CD4-positive, CD25-positive, alpha-beta regulatory T cell (primary cell): Measurements from ENCODE around the gene SCNN1B. TPM values are rescaled to one million over a fixed set of nuclear protein-coding genes. Genes with fewer than 3 reads are reported as not detected.

ENCODE experiments used
- ATAC-seq, 2 donors: fragments of 150-1000 bp; cut with Tn5 transposase; one replicate each; pipeline ENCODE4 v1.10.0; 2021; ENCODE audit warnings: low read depth in 2 of 2, moderate number of reproducible peaks in 2 of 2, moderate library complexity in 1 of 2
- DNase-seq, 3 donors: peaks; one replicate each; pipeline versions ENCODE4 v3.0.0 to v3.0.0-alpha.2; 2012 to 2022; ENCODE audit warnings: mixed read lengths in 1 of 3
- H3K27ac ChIP-seq: one replicate; pipeline ENCODE4 v1.7.0; 2013; ENCODE audit warnings: mild to moderate bottlenecking, low read length; ENCODE audit not compliant: insufficient read depth, poor library complexity, severe bottlenecking
- H3K27me3 ChIP-seq: one replicate; pipeline ENCODE4 v1.7.0; 2013; ENCODE audit warnings: low read length; ENCODE audit not compliant: control insufficient read depth, insufficient read depth
- H3K36me3 ChIP-seq: one replicate; pipeline ENCODE4 v1.7.0; 2013; ENCODE audit warnings: mild to moderate bottlenecking, low read length, moderate library complexity; ENCODE audit not compliant: control insufficient read depth, insufficient read depth
- H3K4me1 ChIP-seq: 2 replicates; pipeline ENCODE4 v1.7.0; 2013; ENCODE audit warnings: mild to moderate bottlenecking, low read length; ENCODE audit not compliant: insufficient read depth, control insufficient read depth, poor library complexity, severe bottlenecking
- H3K4me3 ChIP-seq: one replicate; pipeline ENCODE4 v1.7.0; 2013; ENCODE audit warnings: low read depth, mild to moderate bottlenecking, low read length, moderate library complexity
- H3K9me3 ChIP-seq, 2 experiments: 1 replicate in 1 of 2; 2 replicates in 1 of 2; pipeline ENCODE4 v1.7.0; 2013; ENCODE audit warnings: low read length in 2 of 2, mild to moderate bottlenecking in 1 of 2, moderate library complexity in 1 of 2; ENCODE audit not compliant: control insufficient read depth in 2 of 2
- H3K27ac Mint-ChIP-seq, 3 donors: one replicate each; pipeline ENCODE4 v1.8.0; 2020 to 2022; ENCODE audit warnings: mild to moderate bottlenecking in 3 of 3, mixed read lengths in 3 of 3, moderate library complexity in 2 of 3
- H3K27me3 Mint-ChIP-seq: one replicate; pipeline ENCODE4 v1.8.0; 2022; ENCODE audit warnings: mild to moderate bottlenecking, mixed read lengths
- H3K36me3 Mint-ChIP-seq: one replicate; pipeline ENCODE4 v1.8.0; 2020; ENCODE audit warnings: mixed read lengths
- H3K4me1 Mint-ChIP-seq, 4 donors: one replicate each; pipeline ENCODE4 v1.8.0; 2020 to 2022; ENCODE audit warnings: mixed read lengths in 4 of 4, mild to moderate bottlenecking in 1 of 4
- H3K4me3 Mint-ChIP-seq, 4 donors: one replicate each; pipeline ENCODE4 v1.8.0; 2020 to 2022; ENCODE audit warnings: mild to moderate bottlenecking in 4 of 4, mixed read lengths in 4 of 4, moderate library complexity in 3 of 4
- H3K9me3 Mint-ChIP-seq, 7 donors: one replicate each; pipeline ENCODE4 v1.8.0; 2020 to 2022; ENCODE audit warnings: mixed read lengths in 7 of 7, mild to moderate bottlenecking in 3 of 7, moderate library complexity in 2 of 7
- polyA plus RNA-seq, 4 donors: library from polyadenylated mRNA; unstranded; fragments of 300-500 nt; fragmentation: Illumina TruSeq; gene quantifications; one replicate each; pipeline ENCODE4 v1.2.3, GENCODE V29; 2021
- total RNA-seq: library from RNA; stranded (reverse); gene quantifications from one replicate; pipeline ENCODE4 v1.2.3, GENCODE V29; 2022

The SCNN1B gene
- total and polyA plus RNA-seq, 5 donors from 2014 or later = not detected

DNA sequence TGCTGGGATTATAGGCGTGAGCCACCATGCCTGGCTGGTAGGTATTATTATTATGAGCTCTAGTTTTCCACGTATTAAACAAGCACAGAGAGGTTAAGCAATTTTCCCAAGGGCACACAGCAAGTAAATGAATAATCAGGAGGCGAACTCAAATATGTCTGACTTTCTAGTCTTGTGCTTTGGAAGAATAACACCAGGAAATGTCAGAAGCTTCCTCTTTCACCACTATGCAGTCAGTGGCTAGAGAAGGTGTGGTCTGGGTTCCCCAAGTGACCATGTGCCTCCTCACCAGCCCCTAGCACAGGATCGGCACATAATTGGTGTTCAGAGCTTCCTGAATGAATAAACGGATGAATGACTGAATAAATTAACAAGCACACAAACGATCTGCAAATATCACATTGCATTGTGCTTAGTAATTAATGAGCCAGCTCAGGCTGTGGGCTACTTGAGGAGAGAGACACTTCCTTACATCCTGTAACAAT lies 21.6 kb upstream of the SCNN1B start:
- H3K9me3 ChIP-seq = no peaks in the 10 kb centered on the region
- Mint-ChIP-seq H3K9me3 (peaks cover 0 to under 1% (median 0%) of the 10 kb centered on the region in 7 donors), H3K27me3 (peaks cover 25% of the 10 kb centered on the region), H3K4me1 (no peaks in the 10 kb centered on the region), H3K36me3 (no peaks in the 10 kb centered on the region), H3K27ac (no peak overlapping the region), H3K4me3 (no peak overlapping the region)
- H3K27ac ChIP-seq = no peak overlapping the region
- peaks cover 12% of the 10 kb centered on the region for H3K27me3 ChIP-seq
- no peaks in the 10 kb centered on the region for H3K36me3 ChIP-seq
- H3K4me3 ChIP-seq = no peak overlapping the region
- no peaks in the 10 kb centered on the region for H3K4me1 ChIP-seq
- ATAC-seq = no peak
- DNase-seq = no peak

DNA sequence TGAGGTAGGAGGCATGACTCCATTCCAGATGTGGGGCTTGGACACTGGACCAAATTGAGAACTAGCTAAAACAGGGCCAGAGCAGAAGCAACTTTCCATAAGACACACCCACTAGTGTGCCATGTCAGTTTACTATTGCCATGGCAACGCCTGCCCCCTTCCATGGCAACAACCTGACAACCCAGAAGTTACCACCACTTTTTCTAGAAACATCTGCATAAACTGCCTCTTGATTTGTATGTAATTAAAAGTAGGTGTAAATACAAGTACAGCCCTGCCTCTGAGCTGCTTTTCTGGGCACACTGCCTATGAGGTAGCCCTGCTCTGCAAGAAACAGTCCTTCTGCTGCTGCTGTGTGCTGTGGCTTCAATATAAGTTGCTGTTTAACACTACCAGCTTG lies 19.5 kb upstream of the SCNN1B start:
- H3K36me3 ChIP-seq = no peaks in the 10 kb centered on the region
- H3K27ac ChIP-seq = no peak overlapping the region
- Mint-ChIP-seq H3K4me1 (no peaks in the 10 kb centered on the region), H3K27ac (no peak overlapping the region), H3K27me3 (peaks cover 26% of the 10 kb centered on the region), H3K9me3 (peaks cover 0 to 1% (median 0%) of the 10 kb centered on the region in 7 donors), H3K36me3 (no peaks in the 10 kb centered on the region), H3K4me3 (no peak overlapping the region)
- H3K4me1 ChIP-seq = no peaks in the 10 kb centered on the region
- DNase-seq (no peak), ATAC-seq (no peak)
- H3K4me3 ChIP-seq = no peak overlapping the region
- H3K9me3 ChIP-seq = no peaks in the 10 kb centered on the region
- H3K27me3 ChIP-seq = peaks cover 10% of the 10 kb centered on the region

DNA sequence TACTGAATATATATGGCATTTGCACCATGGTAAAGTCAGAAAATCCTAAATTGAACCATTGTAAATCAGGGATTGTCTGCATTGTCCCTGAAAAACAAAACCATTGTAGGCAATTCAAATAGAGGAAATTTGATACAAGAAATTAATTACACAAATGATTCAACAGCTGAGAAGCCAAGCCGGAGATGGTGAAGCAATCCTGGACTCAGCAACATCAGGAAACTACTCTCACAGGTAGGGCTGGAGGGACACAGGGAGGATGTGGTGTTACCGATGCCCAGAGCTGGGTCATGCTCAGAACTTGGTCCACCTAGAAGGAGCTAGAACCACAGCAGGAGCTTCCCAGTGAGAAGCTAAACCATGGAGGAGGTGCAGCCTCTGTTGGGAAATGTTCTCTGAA lies 18.5 kb upstream of the SCNN1B start:
- Histone ChIP-seq H3K9me3 (no peaks in the 10 kb centered on the region), H3K27ac (no peak overlapping the region), H3K27me3 (peaks cover 6% of the 10 kb centered on the region), H3K4me1 (no peaks in the 10 kb centered on the region), H3K4me3 (no peak overlapping the region), H3K36me3 (no peaks in the 10 kb centered on the region)
- ATAC-seq (no peak), DNase-seq (no peak)
- H3K27ac Mint-ChIP-seq = no peak overlapping the region
- H3K27me3 Mint-ChIP-seq = peaks cover 26% of the 10 kb centered on the region
- no peak overlapping the region for H3K4me3 Mint-ChIP-seq
- no peaks in the 10 kb centered on the region for H3K4me1 Mint-ChIP-seq
- no peaks in the 10 kb centered on the region for H3K36me3 Mint-ChIP-seq
- H3K9me3 Mint-ChIP-seq = peaks cover 0 to 1% (median 0%) of the 10 kb centered on the region in 7 donors

DNA sequence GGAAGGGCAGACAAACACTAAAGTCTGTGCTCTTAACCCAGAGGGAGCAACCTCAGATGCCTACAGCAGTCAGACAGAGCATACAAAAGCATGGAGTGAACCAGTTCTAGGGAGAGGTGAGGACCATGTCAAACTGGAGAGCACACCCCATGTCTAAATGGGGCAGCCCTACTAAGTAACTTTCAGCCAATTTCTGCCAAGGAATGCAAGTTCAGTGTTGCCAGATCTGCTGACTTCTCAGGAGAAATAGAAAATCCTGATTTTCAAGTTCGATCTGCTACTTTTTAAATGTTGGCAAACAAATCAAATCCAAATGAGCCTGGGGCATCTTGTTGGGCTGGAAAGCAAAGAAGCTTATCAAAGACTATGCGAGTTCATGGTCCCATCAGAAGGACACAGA lies 17.5 kb upstream of the SCNN1B start:
- ATAC-seq = no peak
- Histone ChIP-seq H3K27me3 (peaks cover 6% of the 10 kb centered on the region), H3K9me3 (no peaks in the 10 kb centered on the region), H3K4me3 (no peak overlapping the region), H3K36me3 (no peaks in the 10 kb centered on the region), H3K4me1 (no peaks in the 10 kb centered on the region), H3K27ac (no peak overlapping the region)
- Mint-ChIP-seq H3K4me1 (no peaks in the 10 kb centered on the region), H3K27ac (no peak overlapping the region), H3K4me3 (no peak overlapping the region), H3K36me3 (no peaks in the 10 kb centered on the region), H3K27me3 (peaks cover 26% of the 10 kb centered on the region), H3K9me3 (peaks cover 0 to 4% (median 0%) of the 10 kb centered on the region in 7 donors)
- DNase-seq = no peak

DNA sequence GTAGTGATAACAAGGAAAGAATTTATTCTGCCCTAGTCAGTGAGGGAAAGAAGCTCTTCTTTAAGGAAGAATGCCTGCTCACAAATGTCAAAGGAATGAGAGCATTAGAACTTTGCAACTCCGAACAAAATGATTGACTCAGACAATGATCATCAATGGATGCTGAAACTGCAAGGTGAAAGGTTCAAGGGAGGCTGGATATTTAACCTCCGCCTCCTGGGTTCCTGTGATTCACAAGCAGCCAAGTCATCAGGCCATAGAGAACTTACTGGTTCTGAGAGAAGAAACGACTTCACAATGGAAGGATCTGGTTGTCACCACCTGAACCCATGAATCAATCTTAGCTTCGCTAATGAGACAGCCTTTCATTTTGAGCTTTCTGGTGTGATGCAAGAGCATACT lies 16.0 kb upstream of the SCNN1B start:
- Mint-ChIP-seq H3K27ac (no peak overlapping the region), H3K9me3 (peaks cover 0 to 4% (median 0%) of the 10 kb centered on the region in 7 donors), H3K4me1 (no peaks in the 10 kb centered on the region), H3K27me3 (peaks cover 17% of the 10 kb centered on the region), H3K4me3 (no peak overlapping the region), H3K36me3 (no peaks in the 10 kb centered on the region)
- ATAC-seq = no peak
- no peaks in the 10 kb centered on the region for H3K36me3 ChIP-seq
- H3K27me3 ChIP-seq = peaks cover 6% of the 10 kb centered on the region
- no peak for DNase-seq
- no peaks in the 10 kb centered on the region for H3K4me1 ChIP-seq
- H3K27ac ChIP-seq = no peak overlapping the region
- no peak overlapping the region for H3K4me3 ChIP-seq
- no peaks in the 10 kb centered on the region for H3K9me3 ChIP-seq

DNA sequence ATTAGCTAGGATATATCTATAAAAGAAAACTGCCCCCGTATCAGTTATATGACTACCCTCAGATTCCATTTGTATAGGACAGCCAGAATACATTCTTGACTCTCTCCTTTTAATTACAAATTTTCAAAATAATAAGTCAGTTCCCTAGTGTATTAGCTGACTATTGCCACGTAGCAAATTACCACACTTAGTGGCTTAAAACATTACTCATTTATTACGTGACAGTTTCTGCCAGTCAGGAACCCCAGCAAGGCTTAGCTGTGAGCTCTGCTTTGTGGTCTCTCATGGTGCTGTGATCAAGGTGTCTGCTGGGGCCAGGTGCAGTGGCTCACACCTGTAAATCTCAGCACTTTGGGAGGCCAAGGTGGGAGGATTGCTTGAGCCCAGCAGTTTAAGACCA lies 13.9 kb upstream of the SCNN1B start:
- Mint-ChIP-seq H3K36me3 (no peaks in the 10 kb centered on the region), H3K4me1 (no peaks in the 10 kb centered on the region), H3K9me3 (peaks cover 0 to 4% (median 0%) of the 10 kb centered on the region in 7 donors), H3K4me3 (no peak overlapping the region), H3K27ac (no peak overlapping the region), H3K27me3 (peaks cover 17% of the 10 kb centered on the region)
- DNase-seq (no peak), ATAC-seq (no peak)
- no peak overlapping the region for H3K27ac ChIP-seq
- H3K4me3 ChIP-seq = no peak overlapping the region
- H3K27me3 ChIP-seq = peaks cover 3% of the 10 kb centered on the region
- H3K9me3 ChIP-seq = no peaks in the 10 kb centered on the region
- no peaks in the 10 kb centered on the region for H3K36me3 ChIP-seq
- H3K4me1 ChIP-seq = no peaks in the 10 kb centered on the region

DNA sequence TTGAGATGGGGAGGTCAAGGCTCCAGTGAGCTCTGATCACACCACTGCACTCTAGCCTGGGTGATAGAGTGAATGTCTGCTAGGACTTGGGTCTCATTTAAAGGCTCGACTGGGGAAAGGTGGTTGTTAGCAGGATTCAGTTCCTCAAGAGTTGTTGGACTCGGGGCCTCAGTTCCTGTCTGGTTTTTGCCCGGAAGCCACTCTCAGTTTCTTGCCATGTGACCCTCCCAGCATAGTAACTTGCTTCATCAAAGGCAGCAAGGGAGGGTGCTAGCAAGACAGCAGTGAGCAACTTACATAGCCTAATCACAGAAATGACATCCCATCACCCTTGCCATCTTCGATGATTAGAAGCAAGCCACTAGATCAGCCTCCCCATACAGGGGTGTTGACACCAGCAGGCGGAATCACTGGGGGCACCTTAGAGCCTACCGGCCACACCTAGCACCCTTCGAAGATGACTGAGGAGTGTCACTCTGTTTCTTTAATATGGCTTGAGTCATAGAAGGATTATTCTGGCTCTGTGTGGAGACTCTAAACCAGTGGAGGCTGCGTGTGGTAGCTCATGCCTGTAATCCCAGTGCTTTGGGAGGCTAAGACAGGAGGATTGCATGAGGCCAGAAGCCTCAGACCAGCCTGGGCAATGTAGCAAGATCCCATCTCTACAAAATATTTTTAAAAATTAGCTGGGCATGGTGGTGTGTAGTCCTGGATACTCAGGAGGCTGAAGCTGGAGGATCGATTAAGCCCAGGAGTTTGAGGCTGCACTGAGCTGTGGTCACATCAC lies 13.2 kb upstream of the SCNN1B start:
- peaks cover 0 to 4% (median 0%) of the 10 kb centered on the region in 7 donors for H3K9me3 Mint-ChIP-seq
- Histone ChIP-seq H3K9me3 (no peaks in the 10 kb centered on the region), H3K4me3 (no peak overlapping the region), H3K4me1 (no peaks in the 10 kb centered on the region), H3K27me3 (peaks cover 3% of the 10 kb centered on the region), H3K36me3 (no peaks in the 10 kb centered on the region), H3K27ac (no peak overlapping the region)
- no peak overlapping the region for H3K27ac Mint-ChIP-seq
- peaks cover 17% of the 10 kb centered on the region for H3K27me3 Mint-ChIP-seq
- H3K4me3 Mint-ChIP-seq = no peak overlapping the region
- peak in 1 of 3 donors; percentile 27 for DNase-seq
- no peaks in the 10 kb centered on the region for H3K36me3 Mint-ChIP-seq
- H3K4me1 Mint-ChIP-seq = no peaks in the 10 kb centered on the region
- no peak for ATAC-seq
